OCI-M1 (cell line): ENCODE results near the gene TRH.
"Not testable (repeated sequence)": the region's sequence is repeated elsewhere in the genome, so short reads cannot be mapped to it uniquely, and the experiment has no call there.

Experiments used
- DNase-seq: peaks from one replicate; lab custom pipeline; 2025; lab: John Stamatoyannopoulos, UW

Gene TRH

GRCh38 chr3:130010556-130010955, 36.0 kb downstream of the TRH start:
- no peak for DNase-seq

- DNase-seq = not testable (repeated sequence)
These were observed 37.6 kb downstream of the TRH start for GRCh38 chr3:130012108-130012507.

- not testable (repeated sequence) for DNase-seq
These were observed 38.7 kb downstream of the TRH start for GRCh38 chr3:130013246-130013645.

GRCh38 chr3:130014526-130014925, 40.0 kb downstream of the TRH start:
- DNase-seq = no peak

- not testable (repeated sequence) for DNase-seq
These were observed 43.1 kb downstream of the TRH start for GRCh38 chr3:130017661-130018060.

- not testable (repeated sequence) for DNase-seq
These were observed 51.8 kb downstream of the TRH start for GRCh38 chr3:130026146-130026829.

GRCh38 chr3:130027437-130027836, 52.9 kb downstream of the TRH start:
- DNase-seq = not testable (repeated sequence)
